BLaER1 (cell line): ENCODE measurements around the gene SH2D6.

Experiments
- H3K27ac ChIP-seq: shearing (Covaris generic); formaldehyde crosslinking; 2 replicates; pipeline ENCODE4 v1.8.1; 2022
- H3K27me3 ChIP-seq: shearing (Covaris generic); formaldehyde crosslinking; 2 replicates; pipeline ENCODE4 v1.8.1; 2022
- H3K36me3 ChIP-seq: shearing (Covaris generic); formaldehyde crosslinking; 2 replicates; pipeline ENCODE4 v1.8.1; 2022
- H3K4me1 ChIP-seq: shearing (Covaris generic); formaldehyde crosslinking; 2 replicates; pipeline ENCODE4 v1.8.1; 2022
- H3K4me2 ChIP-seq: shearing (Covaris generic); formaldehyde crosslinking; 2 replicates; pipeline ENCODE4 v1.8.1; 2022
- H3K4me3 ChIP-seq: shearing (Covaris generic); formaldehyde crosslinking; 2 replicates; pipeline ENCODE4 v1.8.1; 2022
- H3K9ac ChIP-seq: shearing (Covaris generic); formaldehyde crosslinking; 2 replicates; pipeline ENCODE4 v1.8.1; 2022
- H3K9me3 ChIP-seq: shearing (Covaris generic); formaldehyde crosslinking; 2 replicates; pipeline ENCODE4 v1.8.1; 2022
- H4K20me1 ChIP-seq: shearing (Covaris generic); formaldehyde crosslinking; 2 replicates; pipeline ENCODE4 v1.8.1; 2022
- Cebpa-rat ChIP-seq: shearing (Covaris generic); IDR thresholded peaks from 2 replicates; pipeline ENCODE4 v1.8.1; 2022

Gene SH2D6

DNA sequence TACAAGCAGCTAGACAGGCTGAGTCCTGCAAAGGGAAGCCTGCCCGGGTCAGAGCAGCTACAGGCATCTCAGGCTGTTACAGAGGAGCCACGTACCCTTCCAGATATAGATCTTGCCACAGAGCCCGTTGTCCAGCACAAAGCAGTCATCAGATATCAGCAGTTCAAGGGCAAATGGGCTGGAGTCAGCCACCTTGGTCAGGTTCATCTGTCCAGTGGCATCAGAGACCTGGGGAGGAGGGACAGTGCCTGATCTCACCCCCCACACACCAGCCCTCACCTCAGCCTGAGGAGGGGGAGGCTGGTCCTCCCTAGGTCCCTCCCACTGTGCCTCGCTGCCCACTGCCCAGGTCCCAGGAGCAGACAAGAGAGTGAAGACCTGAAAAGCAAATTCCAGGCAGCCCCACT, 20.6 kb upstream of the SH2D6 start:
- Histone ChIP-seq H3K4me3 (no peak overlapping the region), H3K4me1 (peaks cover 33% of the 10 kb centered on the region), H4K20me1 (no peaks in the 10 kb centered on the region), H3K9me3 (no peaks in the 10 kb centered on the region), H3K9ac (0 out of 2 replicates have a peak overlapping the region, but pooled peaks have one; percentile 12), H3K36me3 (peaks cover 83% of the 10 kb centered on the region), H3K27ac (peak overlapping the region; percentile 14; the same call in 1 of the 2 replicates), H3K27me3 (no peaks in the 10 kb centered on the region), H3K4me2 (no peak overlapping the region)
- TF ChIP-seq Cebpa-rat: no peak

DNA sequence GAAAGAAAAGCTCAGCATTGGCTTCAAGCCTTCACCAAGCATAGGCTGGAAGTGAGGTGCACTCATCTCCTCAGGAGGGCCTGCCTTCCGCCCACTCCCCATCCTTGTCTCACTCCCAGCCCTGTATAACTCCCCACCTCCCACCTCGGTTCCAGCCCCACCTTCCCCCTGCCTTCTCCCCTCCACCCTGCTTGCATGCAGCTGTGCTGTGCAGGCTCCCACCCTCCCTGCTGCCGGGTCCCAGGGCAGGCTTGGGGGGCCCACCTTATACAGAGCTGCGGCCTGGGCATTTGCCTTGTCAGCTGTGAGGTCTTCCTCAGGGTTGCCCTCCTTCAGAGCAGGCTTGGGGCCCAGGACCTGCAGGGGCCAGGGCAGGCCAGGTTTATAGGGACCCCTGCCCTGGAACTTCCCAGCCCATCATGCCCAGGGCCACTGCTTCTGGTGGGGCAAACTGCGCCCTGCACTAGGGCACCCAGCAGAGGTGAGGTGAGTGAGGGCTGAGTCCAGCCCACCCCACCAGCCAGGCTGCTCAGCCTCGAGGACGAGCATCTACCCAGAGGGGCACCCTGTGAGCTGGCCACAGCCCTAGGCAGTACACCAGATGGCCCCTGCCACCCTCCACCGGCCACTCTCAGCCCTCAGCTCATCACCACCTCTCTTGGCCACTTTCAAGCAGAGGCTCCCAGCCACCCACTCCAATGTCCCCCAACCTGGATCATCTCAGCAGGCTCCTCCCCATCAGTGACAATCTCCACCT, 19.9 kb upstream of the SH2D6 start:
- peaks cover 29% of the 10 kb centered on the region for H3K4me1 ChIP-seq
- H3K27ac ChIP-seq: peak overlapping the region; percentile 18; the same call in 1 of the 2 replicates
- no peaks in the 10 kb centered on the region for H3K27me3 ChIP-seq
- no peak overlapping the region for H3K4me3 ChIP-seq
- peaks cover 5% of the 10 kb centered on the region; the same call in 1 of the 2 replicates for H3K9me3 ChIP-seq
- H3K9ac ChIP-seq: 0 out of 2 replicates have a peak overlapping the region, but pooled peaks have one; percentile 12
- peaks cover 82% of the 10 kb centered on the region for H3K36me3 ChIP-seq
- no peaks in the 10 kb centered on the region for H4K20me1 ChIP-seq
- no peak for TF ChIP-seq Cebpa-rat
- no peak overlapping the region for H3K4me2 ChIP-seq

DNA sequence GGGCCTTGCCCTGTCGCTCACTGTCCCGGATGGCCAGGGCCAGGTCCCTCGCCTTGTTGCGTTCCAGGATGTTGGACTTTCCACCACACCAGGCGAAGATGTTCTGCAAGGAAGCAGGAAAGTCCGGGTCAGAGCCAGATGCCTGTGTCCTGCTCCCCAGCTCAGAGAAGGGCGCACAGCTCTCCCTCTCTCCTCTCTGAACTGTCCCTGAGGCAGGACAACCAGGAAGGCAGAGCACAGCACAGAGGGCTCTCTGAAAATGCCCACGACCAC, 19.4 kb upstream of the SH2D6 start:
- H3K27me3 ChIP-seq: no peaks in the 10 kb centered on the region
- TF ChIP-seq Cebpa-rat: no peak
- no peaks in the 10 kb centered on the region for H4K20me1 ChIP-seq
- H3K4me1 ChIP-seq: peaks cover 26% of the 10 kb centered on the region
- H3K27ac ChIP-seq: no peak overlapping the region
- peaks cover 9% of the 10 kb centered on the region; the same call in 1 of the 2 replicates for H3K9me3 ChIP-seq
- H3K36me3 ChIP-seq: peaks cover 77% of the 10 kb centered on the region
- H3K4me3 ChIP-seq: no peak overlapping the region
- no peak overlapping the region for H3K4me2 ChIP-seq
- no peak overlapping the region for H3K9ac ChIP-seq

DNA sequence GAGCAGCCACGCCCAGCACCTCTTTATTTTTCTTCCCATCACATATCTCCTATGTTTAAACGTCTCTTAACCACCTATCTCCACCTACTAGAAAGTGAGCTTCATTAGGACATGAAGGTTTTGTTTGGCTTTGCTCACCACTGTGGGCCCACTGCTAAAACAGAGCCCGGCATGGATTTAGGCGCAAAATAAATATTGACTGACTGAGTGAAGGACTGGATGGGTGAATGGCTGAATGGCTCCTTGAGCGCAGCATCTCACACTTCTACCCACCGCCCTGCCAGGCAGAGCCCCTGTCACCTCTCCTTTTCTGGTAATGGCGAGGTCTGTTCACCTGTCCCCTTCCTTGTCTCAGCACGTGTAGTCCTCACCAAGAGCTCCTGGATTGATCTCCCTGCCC, 18.5 kb upstream of the SH2D6 start:
- H3K9me3 ChIP-seq: peaks cover 9% of the 10 kb centered on the region; the same call in 1 of the 2 replicates
- H3K4me2 ChIP-seq: no peak overlapping the region
- H3K36me3 ChIP-seq: peaks cover 68% of the 10 kb centered on the region
- no peak overlapping the region for H3K4me3 ChIP-seq
- no peak overlapping the region for H3K9ac ChIP-seq
- no peaks in the 10 kb centered on the region for H4K20me1 ChIP-seq
- TF ChIP-seq Cebpa-rat: no peak
- H3K27ac ChIP-seq: no peak overlapping the region
- H3K27me3 ChIP-seq: no peaks in the 10 kb centered on the region
- H3K4me1 ChIP-seq: peaks cover 33% of the 10 kb centered on the region

DNA sequence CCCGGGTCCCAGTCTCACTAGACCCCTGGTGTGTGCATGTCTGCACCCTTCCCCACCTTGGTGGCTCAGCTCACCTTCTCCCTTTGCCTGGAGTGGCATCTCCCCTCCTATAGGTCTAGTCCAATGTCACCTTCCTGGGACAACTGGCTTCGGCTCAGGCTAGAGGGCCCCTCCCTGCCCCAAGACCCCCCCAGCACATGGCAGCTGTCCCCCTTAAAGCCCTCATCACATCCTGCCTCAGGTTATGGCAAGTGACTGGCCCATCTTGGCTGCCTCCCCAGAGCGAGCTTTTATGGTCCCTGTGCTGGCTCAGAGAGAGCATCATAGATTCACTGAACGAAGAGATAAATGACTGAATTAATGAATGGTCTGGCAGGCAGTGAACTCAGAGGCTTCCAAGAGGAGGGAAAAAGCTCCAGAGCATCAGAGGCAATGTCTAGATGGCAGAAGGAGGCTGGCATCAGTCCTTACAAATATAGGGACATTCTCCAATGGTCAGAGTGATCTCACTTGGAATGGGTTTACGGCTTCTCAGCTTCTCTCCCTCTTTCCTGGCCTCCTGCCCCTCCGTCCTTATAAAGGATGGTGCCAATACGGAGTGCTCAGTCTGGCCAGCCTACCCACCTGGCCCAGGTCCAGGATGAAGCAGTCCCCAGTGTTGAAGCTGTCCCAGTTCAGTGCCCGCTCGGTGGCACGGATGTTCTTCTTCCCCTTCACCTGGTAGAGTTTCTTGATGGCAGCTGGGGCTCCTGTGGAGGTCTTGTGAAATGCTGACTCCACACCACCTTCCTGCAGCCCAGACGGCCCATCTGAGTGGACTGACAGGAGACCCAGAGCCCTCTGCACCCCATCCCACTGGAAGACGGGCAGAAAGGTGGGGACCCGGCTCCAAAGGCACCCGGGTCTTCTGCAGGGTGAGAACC, 17.7 kb upstream of the SH2D6 start:
- H4K20me1 ChIP-seq: no peaks in the 10 kb centered on the region
- no peak for TF ChIP-seq Cebpa-rat
- peak overlapping the region; percentile 65; the same call in 1 of the 2 replicates for H3K4me2 ChIP-seq
- no peaks in the 10 kb centered on the region for H3K27me3 ChIP-seq
- no peak overlapping the region for H3K4me3 ChIP-seq
- peaks cover 9% of the 10 kb centered on the region; the same call in 1 of the 2 replicates for H3K9me3 ChIP-seq
- H3K36me3 ChIP-seq: peaks cover 60% of the 10 kb centered on the region
- peaks cover 41% of the 10 kb centered on the region for H3K4me1 ChIP-seq
- no peak overlapping the region for H3K9ac ChIP-seq
- peak overlapping the region; percentile 78 for H3K27ac ChIP-seq

DNA sequence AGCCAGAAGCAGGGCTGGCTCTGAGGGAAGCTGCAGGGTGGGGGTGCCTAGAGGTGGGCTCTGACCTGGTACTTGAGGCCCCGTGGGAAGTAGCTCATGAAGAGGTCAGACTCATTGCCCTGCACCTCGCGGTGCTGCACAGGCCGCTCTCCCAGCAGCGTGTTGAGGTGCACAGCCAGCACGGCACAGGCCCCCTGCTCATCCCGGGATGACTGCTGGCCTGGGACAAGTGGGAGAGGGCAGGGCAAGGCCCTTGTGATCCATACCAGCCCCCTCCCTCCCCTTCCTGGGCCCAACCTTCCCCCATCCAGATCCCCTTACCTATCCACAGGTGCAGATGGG, 17.1 kb upstream of the SH2D6 start:
- peak overlapping the region; percentile 78 for H3K27ac ChIP-seq
- peaks cover 54% of the 10 kb centered on the region for H3K36me3 ChIP-seq
- H3K4me1 ChIP-seq: peaks cover 47% of the 10 kb centered on the region
- H3K27me3 ChIP-seq: no peaks in the 10 kb centered on the region
- H4K20me1 ChIP-seq: no peaks in the 10 kb centered on the region
- H3K4me3 ChIP-seq: no peak overlapping the region
- H3K9me3 ChIP-seq: peaks cover 9% of the 10 kb centered on the region; the same call in 1 of the 2 replicates
- H3K9ac ChIP-seq: 0 out of 2 replicates have a peak overlapping the region, but pooled peaks have one; percentile 48
- H3K4me2 ChIP-seq: peak overlapping the region; percentile 65
- no peak for TF ChIP-seq Cebpa-rat

DNA sequence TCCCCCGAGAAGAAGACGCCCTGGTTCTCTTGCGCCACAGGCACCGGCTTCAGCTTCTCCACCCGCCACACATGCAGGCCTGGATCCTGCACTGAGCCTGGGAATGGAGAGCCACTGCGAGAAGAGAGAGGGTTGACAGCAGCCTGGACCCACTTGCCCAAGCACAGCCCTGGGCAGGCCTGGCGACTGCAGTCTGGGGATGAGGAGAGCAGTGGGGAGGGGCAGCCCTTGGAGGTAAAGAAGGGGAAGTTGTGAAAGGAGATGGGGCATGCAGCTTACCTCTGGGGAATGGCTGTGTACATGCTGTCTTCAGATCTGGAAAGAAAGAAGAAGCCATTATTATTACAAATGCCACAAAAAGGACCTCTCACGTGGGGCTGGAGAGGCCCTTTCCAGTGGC, 16.7 kb upstream of the SH2D6 start:
- H3K4me2 ChIP-seq: peak overlapping the region; percentile 65
- TF ChIP-seq Cebpa-rat: no peak
- H3K9ac ChIP-seq: peak overlapping the region; percentile 48; the same call in 1 of the 2 replicates
- H3K4me3 ChIP-seq: no peak overlapping the region
- peaks cover 9% of the 10 kb centered on the region; the same call in 1 of the 2 replicates for H3K9me3 ChIP-seq
- peaks cover 50% of the 10 kb centered on the region for H3K36me3 ChIP-seq
- no peaks in the 10 kb centered on the region for H3K27me3 ChIP-seq
- no peaks in the 10 kb centered on the region for H4K20me1 ChIP-seq
- H3K27ac ChIP-seq: peak overlapping the region; percentile 78
- H3K4me1 ChIP-seq: peaks cover 51% of the 10 kb centered on the region

DNA sequence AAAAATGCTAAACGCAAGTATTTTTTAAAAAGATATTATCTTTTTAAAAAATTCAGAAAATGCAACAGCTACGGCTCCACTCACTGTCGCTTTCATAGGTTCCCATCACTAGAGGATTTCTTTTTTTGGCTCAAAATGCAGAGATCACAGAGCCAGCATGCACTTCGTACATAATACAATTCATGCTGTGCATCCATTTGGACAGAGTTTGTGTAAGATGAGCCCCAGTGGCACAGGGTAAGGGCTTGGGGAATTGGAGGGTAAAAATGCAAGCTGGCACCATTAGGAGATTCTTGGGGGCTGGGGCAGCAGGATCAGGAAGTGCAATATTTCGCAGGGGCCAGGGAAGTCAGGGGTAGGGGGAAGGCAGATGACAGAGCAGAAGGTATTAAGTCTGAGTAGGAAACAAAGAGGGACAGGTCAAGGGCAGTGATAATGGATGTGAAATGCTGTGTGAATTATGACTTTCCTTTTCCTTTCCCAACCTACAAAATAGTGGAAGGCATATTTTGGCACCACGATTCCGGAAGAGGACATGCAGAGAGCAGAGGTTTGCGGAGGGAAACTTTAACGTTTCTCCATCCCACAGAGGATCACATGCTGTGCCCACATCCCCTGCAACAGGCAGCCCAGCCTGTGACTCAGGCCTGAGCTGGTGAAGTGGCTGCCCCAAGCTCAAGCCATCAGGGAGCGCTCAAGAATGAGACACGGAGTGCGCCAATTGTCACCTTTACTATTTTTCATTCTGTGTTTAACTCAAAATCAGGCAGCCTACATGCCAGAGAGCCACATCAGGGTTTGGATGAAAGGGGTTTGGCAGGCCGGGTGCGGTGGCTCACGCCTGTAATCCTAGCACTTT, 13.1 kb upstream of the SH2D6 start:
- Histone ChIP-seq H3K27ac (peak overlapping the region; percentile 88), H3K4me2 (peak overlapping the region; percentile 93), H3K4me1 (peaks cover 85% of the 10 kb centered on the region), H3K4me3 (peak overlapping the region; percentile 56), H3K36me3 (peaks cover 15% of the 10 kb centered on the region), H3K27me3 (no peaks in the 10 kb centered on the region), H3K9ac (peak overlapping the region; percentile 68), H4K20me1 (no peaks in the 10 kb centered on the region), H3K9me3 (peaks cover 9% of the 10 kb centered on the region; the same call in 1 of the 2 replicates)
- no peak for TF ChIP-seq Cebpa-rat
